K562 (cell line): ENCODE results near the gene IFI16. TPM values are rescaled to one million over a fixed set of nuclear protein-coding genes. Genes with fewer than 3 reads are reported as not detected.

Experiments used
- AFF1 ChIP-seq, 2 experiments: fragments of 450-650 bp; IDR thresholded peaks; 2 replicates each; pipeline ENCODE4 v1.6.1; 2018; ENCODE audit warnings: mild to moderate bottlenecking in 2 of 2, low read depth in 1 of 2; ENCODE audit not compliant: partially characterized antibody in 2 of 2
- CC2D1A ChIP-seq: fragments of 450-650 bp; IDR thresholded peaks from 2 replicates; pipeline ENCODE4 v1.6.1; 2017; ENCODE audit warnings: mild to moderate bottlenecking
- CREB5 ChIP-seq: fragments of 250-450 bp; sonication (Bioruptor Pico); IDR thresholded peaks from 2 replicates; pipeline ENCODE4 v1.5.0; 2020; ENCODE audit warnings: mild to moderate bottlenecking
- CXXC5 ChIP-seq: fragments of 250-450 bp; sonication (Bioruptor Pico); IDR thresholded peaks from 2 replicates; pipeline ENCODE4 v1.8.0; 2022; ENCODE audit warnings: inconsistent platforms, mild to moderate bottlenecking, moderate library complexity
- EP300 ChIP-seq: IDR thresholded peaks from 2 replicates; pipeline ENCODE4 v1.6.1; 2012; ENCODE audit warnings: low read length, improper control_type of control experiment
- HDAC1 ChIP-seq, 2 experiments: fragments of 450-650 bp; IDR thresholded peaks; 2 replicates each; pipeline ENCODE4 v1.6.1; 2016 to 2017; ENCODE audit warnings: inconsistent platforms in 1 of 2, mild to moderate bottlenecking in 1 of 2, moderate library complexity in 1 of 2
- MBD2 ChIP-seq: sonication (generic); IDR thresholded peaks from 2 replicates; pipeline ENCODE4 v1.6.1; 2016; ENCODE audit warnings: low read depth, borderline replicate concordance
- MITF ChIP-seq: IDR thresholded peaks from 2 replicates; pipeline ENCODE4 v1.6.1; 2014; ENCODE audit warnings: antibody characterized with exemption
- PBX2 ChIP-seq, 2 experiments: IDR thresholded peaks in 1 of 2; conservative IDR thresholded peaks in 1 of 2; 2 replicates each; pipeline ENCODE4 v1.6.1; 2016; ENCODE audit warnings: low read depth in 2 of 2, mild to moderate bottlenecking in 1 of 2, missing compliant biosample characterization in 1 of 2, missing genetic modification characterization in 1 of 2, moderate library complexity in 1 of 2
- POLR3G ChIP-seq: IDR thresholded peaks from 2 replicates; pipeline ENCODE4 v1.6.1; 2011; ENCODE audit not compliant: insufficient read length, insufficient replicate concordance; ENCODE audit errors: extremely low read depth
- PREB ChIP-seq: sonication (generic); formaldehyde crosslinking; IDR thresholded peaks from 2 replicates; pipeline ENCODE4 v1.8.1; 2023; ENCODE audit warnings: mild to moderate bottlenecking, missing genetic modification reagents
- SOX6 ChIP-seq: fragments of 450-650 bp; IDR thresholded peaks from 2 replicates; pipeline ENCODE4 v1.6.1; 2014; ENCODE audit warnings: mild to moderate bottlenecking
- ZKSCAN8 ChIP-seq: fragments of 200-800 bp; sonication (Bioruptor generic); IDR thresholded peaks from 2 replicates; pipeline ENCODE4 v1.6.1; 2016; ENCODE audit warnings: missing genetic modification characterization, missing compliant biosample characterization
- ZNF324 ChIP-seq: fragments of 250-450 bp; sonication (Bioruptor Pico); IDR thresholded peaks from 2 replicates; pipeline ENCODE4 v1.4.0; 2020; ENCODE audit warnings: mild to moderate bottlenecking
- polyA plus RNA-seq, 8 experiments: library from polyadenylated mRNA; depleted of rRNA in 4 of 8; stranded (reverse) in 5 of 8; unstranded in 3 of 8; fragments of >200 nt; fragmentation: Nextera tagmentation in 2 of 8; fragmentation: Illumina TruSeq in 1 of 8; extraction: Ambion mirVana in 2 of 8; extraction: Trizol in 1 of 8; gene quantifications; 2 replicates each; pipeline versions ENCODE4 v1.2.1 to v1.2.3, GENCODE V29; 2011 to 2014; ENCODE audit warnings: inconsistent platforms in 1 of 8, missing spikeins in 1 of 8
- total RNA-seq, 7 experiments: library from RNA; depleted of rRNA in 6 of 7; stranded (reverse); fragments of >200 nt in 6 of 7; fragmentation: Illumina TruSeq in 2 of 7; extraction: Trizol in 2 of 7; gene quantifications; 2 replicates each; pipeline versions ENCODE4 v1.2.1 to v1.2.3, GENCODE V29; 2011 to 2021; ENCODE audit warnings: low replicate concordance in 1 of 7

IFI16 gene
- total and polyA plus RNA-seq, 9 of the 15 experiments (the other 6 are each of a cell fraction or from before 2014, with no cell fraction given) = 0.70 to 2.8 (median 1.6) TPM

- TF ChIP-seq HDAC1 (IDR thresholded peaks at IDR 0.05) (no peak), ZNF324 (CRISPR knock-in tag) (0 out of 2 replicates have a peak, but pooled peaks have one; percentile 34), EP300 (0 out of 2 replicates have a peak, but pooled peaks have one; percentile 25), MITF (peak; percentile 85), CREB5 (0 out of 2 replicates have a peak, but pooled peaks have one; percentile 20), CXXC5 (CRISPR knock-in tag) (peak; percentile 71), CC2D1A (no peak), POLR3G (no peak), MBD2 (no peak), PREB (CRISPR knock-in tag) (no peak), AFF1 (IDR thresholded peaks at IDR 0.05; ENCODE audit: low read depth in 1 of 2, partially characterized antibody in 2 of 2) (no peak), PBX2 (CRISPR knock-in tag; IDR thresholded peaks at IDR 0.05; ENCODE audit: low read depth) (no peak), PBX2 (tag; conservative IDR thresholded peaks at IDR 0.05; ENCODE audit: low read depth) (0 out of 2 replicates have a peak, but pooled peaks have one; percentile 13), ZKSCAN8 (peak; percentile 76), SOX6 (peak; percentile 31; the same call in 1 of the 2 replicates)
These were observed 5.8 kb downstream of the IFI16 start (continued) for GRCh38 chr1:159015440-159015909.
